ENCODE data around the gene OR5AP2.

GRCh38 chr11:56625946-56626345, 16.3 kb downstream of the OR5AP2 start:
- TF ChIP-seq CTCF (IDR thresholded peaks at IDR 0.05) (no peak), POLR2A (IDR thresholded peaks at IDR 0.05) (no peak)
